Measurements from ENCODE around the gene RABGGTA.

RABGGTA gene

GRCh38 chr14:24271134-24271833, at the start of gene RABGGTA:
Gene RABGGTA (minus strand): TSS chr14:24271597. CDS start chr14:24271115, 482 bp downstream.
- H3K27ac ChIP-seq (ENCODE audit: low read depth, low read length) = peak within 1 kb of the TSS; percentile 92
- peaks cover 0 to 38% (median 32%) of the 10 kb centered on the region in 5 donors for H3K36me3 ChIP-seq (ENCODE audit: control insufficient read depth in 5 of 5, insufficient read depth in 5 of 5, low read length in 5 of 5)
- H3K4me1 ChIP-seq (ENCODE audit: control insufficient read depth in 5 of 5, insufficient read depth in 5 of 5, low read length in 5 of 5) = peaks cover 4 to 47% (median 44%) of the 10 kb centered on the region in 5 donors
- no peaks in the 10 kb centered on the region for H3K27me3 ChIP-seq (ENCODE audit: control insufficient read depth in 5 of 5, insufficient read depth in 4 of 5, low read length in 5 of 5)
- peak within 1 kb of the TSS; percentile 91 to 94 (median 91) for H3K4me3 ChIP-seq (ENCODE audit: low read depth in 1 of 5, low read length in 5 of 5)
- peak within 1 kb of the TSS; percentile 63 to 97 (median 95) for H3K9ac ChIP-seq (ENCODE audit: low read length in 5 of 5)
- H3K9me3 ChIP-seq (ENCODE audit: control insufficient read depth in 5 of 5, low read length in 5 of 5) = no peaks in the 10 kb centered on the region

DNA sequence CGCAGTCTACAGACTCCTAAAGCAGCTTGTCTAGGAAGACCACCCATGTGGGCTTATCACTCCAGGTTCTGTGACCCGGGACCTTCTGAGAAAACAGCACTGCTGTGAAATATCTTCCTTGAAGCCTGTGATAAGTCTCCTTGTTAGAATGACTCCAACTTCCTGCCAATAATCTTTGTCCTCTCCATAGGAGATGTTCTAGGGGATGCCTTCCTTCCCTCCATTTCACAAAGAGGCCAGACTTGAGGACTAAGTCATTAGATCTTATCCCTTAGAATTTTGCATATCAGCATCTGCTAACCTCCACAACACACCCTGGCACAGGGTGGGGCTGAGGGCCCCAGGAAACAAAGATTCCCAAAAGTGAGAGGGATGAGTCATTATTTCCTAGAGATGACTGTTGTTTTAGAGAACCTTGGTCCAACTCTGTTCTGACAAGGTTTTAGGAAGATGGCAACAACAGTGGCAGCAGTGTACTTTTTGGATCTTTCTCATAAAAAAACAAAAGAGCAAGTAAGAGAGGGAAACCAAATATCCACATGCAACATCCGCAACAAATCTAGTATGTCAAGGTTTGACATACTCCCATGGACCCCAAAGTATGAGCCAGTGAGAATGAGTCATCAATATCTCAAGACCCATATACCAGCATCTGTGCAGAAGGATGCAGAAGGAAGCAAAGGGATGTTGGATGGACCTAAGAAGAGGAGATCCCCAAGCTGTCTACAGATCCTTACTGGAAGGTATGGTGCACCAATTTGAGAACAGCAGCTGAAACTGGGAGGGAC, 45.9 kb upstream of the RABGGTA start:
- H3K36me3 ChIP-seq (ENCODE audit: control insufficient read depth in 5 of 5, insufficient read depth in 5 of 5, low read length in 5 of 5) = peaks cover 0 to 37% (median 27%) of the 10 kb centered on the region in 5 donors
- H3K4me1 ChIP-seq (ENCODE audit: control insufficient read depth in 5 of 5, insufficient read depth in 5 of 5, low read length in 5 of 5) = peaks cover 7 to 56% (median 38%) of the 10 kb centered on the region in 5 donors
- H3K9me3 ChIP-seq (ENCODE audit: control insufficient read depth in 5 of 5, low read length in 5 of 5) = no peaks in the 10 kb centered on the region
- H3K27me3 ChIP-seq (ENCODE audit: control insufficient read depth in 5 of 5, insufficient read depth in 4 of 5, low read length in 5 of 5) = peaks cover 0 to 15% (median 0%) of the 10 kb centered on the region in 5 donors
- no peak overlapping the region for H3K27ac ChIP-seq (ENCODE audit: low read depth, low read length)
- H3K9ac ChIP-seq (ENCODE audit: low read length in 5 of 5) = no peak overlapping the region
- no peak overlapping the region for H3K4me3 ChIP-seq (ENCODE audit: low read depth in 1 of 5, low read length in 5 of 5)

- Histone ChIP-seq H3K36me3 (ENCODE audit: control insufficient read depth in 5 of 5, insufficient read depth in 5 of 5, low read length in 5 of 5) (peaks cover 0 to 30% (median 23%) of the 10 kb centered on the region in 5 donors), H3K4me1 (ENCODE audit: control insufficient read depth in 5 of 5, insufficient read depth in 5 of 5, low read length in 5 of 5) (peaks cover 11 to 64% (median 45%) of the 10 kb centered on the region in 5 donors), H3K9me3 (ENCODE audit: control insufficient read depth in 5 of 5, low read length in 5 of 5) (no peaks in the 10 kb centered on the region), H3K27me3 (ENCODE audit: control insufficient read depth in 5 of 5, insufficient read depth in 4 of 5, low read length in 5 of 5) (peaks cover 0 to 15% (median 0%) of the 10 kb centered on the region in 5 donors), H3K4me3 (ENCODE audit: low read depth in 1 of 5, low read length in 5 of 5) (peak overlapping the region in 1 of 5 donors; percentile 28), H3K27ac (ENCODE audit: low read depth, low read length) (peak overlapping the region; percentile 40), H3K9ac (ENCODE audit: low read length in 5 of 5) (peak overlapping the region in 1 of 5 donors; percentile 5)
These were observed 45.2 kb upstream of the RABGGTA start for GRCh38 chr14:24316597-24316950.

GRCh38 chr14:24315807-24316596, 44.6 kb upstream of the RABGGTA start:
- peaks cover 11 to 70% (median 51%) of the 10 kb centered on the region in 5 donors for H3K4me1 ChIP-seq (ENCODE audit: control insufficient read depth in 5 of 5, insufficient read depth in 5 of 5, low read length in 5 of 5)

GRCh38 chr14:24315243-24315806, 43.9 kb upstream of the RABGGTA start:
- Histone ChIP-seq H3K4me1 (ENCODE audit: control insufficient read depth in 5 of 5, insufficient read depth in 5 of 5, low read length in 5 of 5) (peaks cover 13 to 76% (median 56%) of the 10 kb centered on the region in 5 donors), H3K9me3 (ENCODE audit: control insufficient read depth in 5 of 5, low read length in 5 of 5) (no peaks in the 10 kb centered on the region), H3K27ac (ENCODE audit: low read depth, low read length) (peak overlapping the region; percentile 74), H3K36me3 (ENCODE audit: control insufficient read depth in 5 of 5, insufficient read depth in 5 of 5, low read length in 5 of 5) (peaks cover 0 to 23% (median 19%) of the 10 kb centered on the region in 5 donors), H3K4me3 (ENCODE audit: low read depth in 1 of 5, low read length in 5 of 5) (peak overlapping the region in 2 of 5 donors; percentile 8 to 28), H3K27me3 (ENCODE audit: control insufficient read depth in 5 of 5, insufficient read depth in 4 of 5, low read length in 5 of 5) (peaks cover 0 to 15% (median 0%) of the 10 kb centered on the region in 5 donors), H3K9ac (ENCODE audit: low read length in 5 of 5) (peak overlapping the region in 1 of 5 donors; percentile 9)

More at GRCh38 chr14:24315807-24316596, 44.6 kb upstream of the RABGGTA start:
- Histone ChIP-seq H3K27ac (ENCODE audit: low read depth, low read length) (peak overlapping the region; percentile 40), H3K9me3 (ENCODE audit: control insufficient read depth in 5 of 5, low read length in 5 of 5) (no peaks in the 10 kb centered on the region), H3K9ac (ENCODE audit: low read length in 5 of 5) (peak overlapping the region in 1 of 5 donors; percentile 5), H3K36me3 (ENCODE audit: control insufficient read depth in 5 of 5, insufficient read depth in 5 of 5, low read length in 5 of 5) (peaks cover 0 to 28% (median 21%) of the 10 kb centered on the region in 5 donors), H3K4me3 (ENCODE audit: low read depth in 1 of 5, low read length in 5 of 5) (peak overlapping the region in 4 of 5 donors; percentile 6 to 28 (median 10)), H3K27me3 (ENCODE audit: control insufficient read depth in 5 of 5, insufficient read depth in 4 of 5, low read length in 5 of 5) (peaks cover 0 to 15% (median 0%) of the 10 kb centered on the region in 5 donors)

GRCh38 chr14:24314377-24315193, 43.2 kb upstream of the RABGGTA start:
- Histone ChIP-seq H3K27ac (ENCODE audit: low read depth, low read length) (peak overlapping the region; percentile 74), H3K4me3 (ENCODE audit: low read depth in 1 of 5, low read length in 5 of 5) (no peak overlapping the region)

GRCh38 chr14:24313913-24314312, 42.5 kb upstream of the RABGGTA start:
- Histone ChIP-seq H3K4me1 (ENCODE audit: control insufficient read depth in 5 of 5, insufficient read depth in 5 of 5, low read length in 5 of 5) (peaks cover 17 to 91% (median 69%) of the 10 kb centered on the region in 5 donors), H3K27ac (ENCODE audit: low read depth, low read length) (peak overlapping the region; percentile 74), H3K9me3 (ENCODE audit: control insufficient read depth in 5 of 5, low read length in 5 of 5) (no peaks in the 10 kb centered on the region), H3K9ac (ENCODE audit: low read length in 5 of 5) (peak overlapping the region in 1 of 5 donors; percentile 33), H3K27me3 (ENCODE audit: control insufficient read depth in 5 of 5, insufficient read depth in 4 of 5, low read length in 5 of 5) (peaks cover 0 to 12% (median 0%) of the 10 kb centered on the region in 5 donors), H3K4me3 (ENCODE audit: low read depth in 1 of 5, low read length in 5 of 5) (no peak overlapping the region), H3K36me3 (ENCODE audit: control insufficient read depth in 5 of 5, insufficient read depth in 5 of 5, low read length in 5 of 5) (peaks cover 0 to 9% (median 9%) of the 10 kb centered on the region in 5 donors)

More at GRCh38 chr14:24314377-24315193, 43.2 kb upstream of the RABGGTA start:
- Histone ChIP-seq H3K4me1 (ENCODE audit: control insufficient read depth in 5 of 5, insufficient read depth in 5 of 5, low read length in 5 of 5) (peaks cover 17 to 84% (median 64%) of the 10 kb centered on the region in 5 donors), H3K9me3 (ENCODE audit: control insufficient read depth in 5 of 5, low read length in 5 of 5) (no peaks in the 10 kb centered on the region), H3K36me3 (ENCODE audit: control insufficient read depth in 5 of 5, insufficient read depth in 5 of 5, low read length in 5 of 5) (peaks cover 0 to 16% (median 15%) of the 10 kb centered on the region in 5 donors), H3K9ac (ENCODE audit: low read length in 5 of 5) (peak overlapping the region in 1 of 5 donors; percentile 33), H3K27me3 (ENCODE audit: control insufficient read depth in 5 of 5, insufficient read depth in 4 of 5, low read length in 5 of 5) (peaks cover 0 to 15% (median 0%) of the 10 kb centered on the region in 5 donors)

DNA sequence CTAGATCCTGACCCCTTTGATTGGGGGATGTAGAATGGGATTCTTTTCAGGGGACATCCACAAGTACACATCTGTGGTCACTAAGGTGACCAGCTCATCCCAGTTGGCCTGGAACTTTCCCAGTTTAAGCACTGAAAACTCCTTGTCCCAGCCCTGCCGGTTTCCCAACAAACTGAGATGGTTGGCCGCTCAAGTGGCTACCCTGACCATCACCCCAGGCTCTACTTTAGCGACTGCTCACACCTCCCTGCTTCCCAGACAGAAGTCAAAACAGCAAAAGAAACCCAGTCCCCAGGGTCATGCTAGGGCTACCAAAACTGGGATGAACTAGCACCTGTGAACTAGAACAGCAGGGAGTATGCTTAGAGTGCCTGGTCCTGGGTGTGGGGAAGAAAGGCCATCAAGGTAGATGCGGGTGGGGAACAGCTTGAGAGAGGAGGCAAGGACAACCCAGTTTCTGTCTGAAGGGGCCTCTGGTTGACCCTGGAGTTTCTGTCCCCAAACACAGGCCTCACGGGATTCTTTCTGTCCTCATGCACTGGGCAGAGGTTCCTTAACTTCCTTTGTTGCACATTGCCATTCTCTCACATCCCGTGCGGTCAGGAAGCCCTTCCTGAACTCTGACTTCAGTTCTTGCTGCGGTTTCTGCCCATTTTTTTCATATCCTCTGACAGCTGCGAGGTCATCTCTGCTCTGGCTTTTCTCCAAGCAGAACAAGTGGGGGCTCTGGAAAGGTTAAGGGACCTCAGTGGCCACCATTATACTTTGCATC, 41.5 kb upstream of the RABGGTA start:
- H3K4me3 ChIP-seq (ENCODE audit: low read depth in 1 of 5, low read length in 5 of 5) = peak overlapping the region in 1 of 5 donors; percentile 71
- peaks cover 17 to 95% (median 70%) of the 10 kb centered on the region in 5 donors for H3K4me1 ChIP-seq (ENCODE audit: control insufficient read depth in 5 of 5, insufficient read depth in 5 of 5, low read length in 5 of 5)
- H3K36me3 ChIP-seq (ENCODE audit: control insufficient read depth in 5 of 5, insufficient read depth in 5 of 5, low read length in 5 of 5) = peaks cover 0 to 2% (median 0%) of the 10 kb centered on the region in 5 donors
- peak overlapping the region; percentile 74 for H3K27ac ChIP-seq (ENCODE audit: low read depth, low read length)
- H3K27me3 ChIP-seq (ENCODE audit: control insufficient read depth in 5 of 5, insufficient read depth in 4 of 5, low read length in 5 of 5) = peaks cover 0 to 3% (median 0%) of the 10 kb centered on the region in 5 donors
- no peaks in the 10 kb centered on the region for H3K9me3 ChIP-seq (ENCODE audit: control insufficient read depth in 5 of 5, low read length in 5 of 5)
- peak overlapping the region in 2 of 5 donors; percentile 32 to 42 for H3K9ac ChIP-seq (ENCODE audit: low read length in 5 of 5)

Data from subcutaneous abdominal adipose tissue (tissue), 5 donors.